Measurements from ENCODE around the gene RASGRF2.
"Not testable (repeated sequence)": the region's sequence is repeated elsewhere in the genome, so short reads cannot be mapped to it uniquely, and the experiment has no call there.

The RASGRF2 gene

DNA sequence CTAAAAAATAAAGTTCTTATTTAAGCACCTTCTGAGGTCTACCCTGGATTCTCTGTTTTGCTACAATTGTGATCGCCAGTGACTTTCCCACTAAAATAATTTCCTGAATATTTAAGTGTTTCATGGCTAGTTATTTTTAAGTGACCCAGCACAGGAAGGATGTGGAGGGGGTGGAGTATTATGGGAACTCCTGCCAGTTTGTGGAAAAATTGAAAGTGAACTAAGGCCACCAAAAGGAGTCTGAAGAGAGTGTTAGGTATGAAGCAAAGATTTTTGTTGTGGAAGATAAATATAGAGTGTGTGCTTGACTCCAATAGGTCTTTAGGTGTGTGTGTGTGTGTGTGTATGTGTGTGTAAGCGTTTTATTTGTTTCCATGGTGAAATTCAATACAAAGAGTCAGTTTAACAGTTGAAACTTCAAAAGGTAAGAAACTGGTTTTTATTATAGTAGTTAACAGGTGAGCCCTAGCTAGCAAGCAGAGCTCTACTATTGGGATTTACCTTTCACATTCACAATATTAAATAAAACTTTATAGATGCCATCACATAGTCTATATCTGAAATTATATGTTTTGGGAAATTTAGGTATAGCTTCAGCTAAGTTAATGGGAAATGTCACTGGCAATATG, 25.6 kb downstream of the RASGRF2 start:
- no peak for DNase-seq (ENCODE audit: low read depth in 3 of 3)

DNA sequence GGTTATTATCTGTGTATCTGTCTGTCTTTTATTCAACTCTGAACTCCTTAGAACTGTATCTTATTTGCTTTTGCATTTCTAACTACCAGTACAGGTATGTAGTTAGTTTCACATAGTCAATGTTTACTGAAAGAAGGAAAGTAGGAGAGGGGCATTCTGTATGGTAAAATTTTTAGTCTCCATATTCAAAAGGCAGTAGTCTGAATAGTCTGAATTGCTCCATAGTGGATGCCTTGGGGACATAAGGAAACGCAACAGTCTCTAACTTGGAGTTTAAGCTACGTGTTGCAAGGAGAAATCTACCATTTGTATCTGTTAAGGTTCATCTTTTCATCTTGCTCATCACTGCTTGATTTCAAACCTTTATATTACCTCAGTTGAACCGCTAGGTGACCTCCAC, 26.2 kb downstream of the RASGRF2 start:
- no peak for DNase-seq (ENCODE audit: low read depth in 3 of 3)

DNA sequence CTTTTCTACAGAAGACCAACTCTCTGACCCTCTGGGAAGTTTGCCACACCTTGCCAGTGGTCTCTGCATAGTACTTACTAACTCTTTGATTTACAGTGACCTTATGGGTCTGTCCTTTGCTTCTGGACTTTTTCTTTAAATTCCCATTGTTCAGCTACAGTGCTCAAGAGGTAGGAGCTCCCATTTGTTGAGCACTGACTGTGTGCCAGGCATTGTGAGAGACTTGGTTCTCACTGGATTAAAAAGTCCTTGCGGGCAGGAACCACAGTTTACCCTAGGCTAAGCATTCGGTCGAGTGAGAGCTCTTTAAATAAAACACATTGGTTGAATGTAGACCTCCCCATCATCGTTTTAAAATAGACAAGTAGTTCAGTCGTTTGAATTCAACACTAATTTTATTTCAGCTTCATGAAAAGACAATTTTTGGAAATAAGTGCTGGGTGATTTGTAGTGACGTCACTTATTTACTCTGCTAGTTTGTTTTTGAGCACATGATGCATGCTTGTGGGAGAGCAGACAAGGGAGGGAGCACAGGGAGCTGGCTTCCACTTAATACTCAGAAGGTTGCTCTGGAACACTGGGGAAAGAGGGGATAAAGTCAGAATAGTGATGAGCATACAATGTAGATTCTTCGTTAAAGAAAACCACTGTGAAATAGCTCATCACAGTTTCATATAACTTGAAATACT, 27.1 kb downstream of the RASGRF2 start:
- DNase-seq (ENCODE audit: low read depth in 3 of 3), result no peak

DNA sequence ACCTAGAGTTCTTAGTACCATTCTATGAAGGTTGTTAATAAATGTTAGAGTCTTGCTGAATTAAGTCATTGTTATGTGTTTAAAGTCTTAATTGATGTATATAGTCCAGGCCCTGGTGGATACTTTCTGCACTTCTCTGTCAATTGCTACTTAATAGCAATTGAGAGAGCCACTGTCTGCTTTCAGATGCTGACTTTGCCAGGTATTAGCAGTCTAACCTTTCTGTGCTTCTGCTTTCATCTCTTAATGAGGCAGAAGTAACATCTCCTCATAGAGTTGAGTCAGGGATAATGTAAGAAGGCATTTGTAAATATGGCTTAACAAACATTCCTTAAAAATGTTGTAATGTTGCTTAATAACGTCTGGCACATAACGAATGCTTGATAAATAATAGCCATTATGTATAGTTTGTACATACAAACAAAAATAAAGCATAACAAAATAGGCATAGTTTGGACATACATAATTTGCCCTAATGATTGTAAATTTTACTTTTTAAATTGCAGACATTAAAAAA, 28.3 kb downstream of the RASGRF2 start:
- no peak for DNase-seq (ENCODE audit: low read depth in 3 of 3)

DNA sequence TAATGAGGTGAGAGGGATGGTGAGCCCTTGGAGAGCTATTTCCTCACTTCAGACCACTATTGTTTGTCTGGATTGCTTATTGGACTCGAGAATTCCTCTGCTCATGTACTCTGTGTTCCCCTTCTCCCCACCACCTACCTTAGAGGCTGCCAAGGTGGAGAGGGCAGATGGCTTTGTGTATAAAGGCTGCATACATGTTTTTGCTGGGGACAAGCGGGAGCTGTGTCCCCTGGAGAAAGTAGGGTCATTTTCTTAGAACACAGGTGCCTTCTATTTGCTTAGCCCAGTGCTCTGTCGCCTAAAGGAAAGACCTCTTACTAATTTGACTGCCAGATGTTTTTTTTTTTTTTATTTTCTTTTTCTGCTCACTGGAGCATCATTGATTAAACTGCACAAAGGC, 29.7 kb downstream of the RASGRF2 start:
- no peak for DNase-seq (ENCODE audit: low read depth in 3 of 3)

DNA sequence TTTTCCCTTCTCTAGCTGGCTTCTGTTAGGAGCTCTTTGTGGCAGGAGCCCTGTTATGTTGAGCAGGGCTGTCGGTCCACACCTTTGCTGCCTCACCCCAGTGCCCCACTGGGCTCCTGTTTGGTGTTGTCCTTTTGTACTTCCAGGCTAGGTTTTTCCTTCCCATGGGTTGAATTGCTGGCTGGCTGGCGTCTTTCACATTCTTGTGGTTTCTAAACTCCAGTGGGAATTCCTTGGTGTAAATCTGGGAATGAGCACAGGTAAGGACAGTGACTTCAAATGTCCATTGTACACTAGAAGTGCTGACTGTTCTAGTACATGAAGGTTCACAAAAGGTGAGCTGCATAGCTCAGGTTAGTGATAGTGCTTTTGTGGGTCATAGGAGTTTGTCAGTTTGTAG, 30.4 kb downstream of the RASGRF2 start:
- DNase-seq (ENCODE audit: low read depth in 3 of 3), result no peak

DNA sequence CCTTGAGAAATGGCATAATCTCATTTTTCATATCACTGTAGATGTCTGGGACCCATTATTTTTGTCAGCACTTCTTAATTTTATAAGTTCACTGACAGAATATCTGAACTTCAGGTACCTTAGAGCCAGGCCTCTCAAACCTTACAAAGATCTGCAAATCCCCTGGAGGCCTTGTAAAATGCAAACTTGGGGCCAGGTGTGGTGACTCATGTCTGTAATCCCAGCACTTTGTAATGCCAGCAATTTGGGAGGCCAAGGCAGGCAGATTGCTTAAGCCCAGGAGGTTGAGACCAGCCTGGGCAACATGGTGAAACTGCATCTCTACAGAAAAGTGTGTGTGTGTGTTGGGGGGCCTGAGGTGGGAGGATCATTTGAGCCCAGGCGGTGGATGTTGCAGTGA, 30.8 kb downstream of the RASGRF2 start:
- no peak for DNase-seq (ENCODE audit: low read depth in 3 of 3)

DNA sequence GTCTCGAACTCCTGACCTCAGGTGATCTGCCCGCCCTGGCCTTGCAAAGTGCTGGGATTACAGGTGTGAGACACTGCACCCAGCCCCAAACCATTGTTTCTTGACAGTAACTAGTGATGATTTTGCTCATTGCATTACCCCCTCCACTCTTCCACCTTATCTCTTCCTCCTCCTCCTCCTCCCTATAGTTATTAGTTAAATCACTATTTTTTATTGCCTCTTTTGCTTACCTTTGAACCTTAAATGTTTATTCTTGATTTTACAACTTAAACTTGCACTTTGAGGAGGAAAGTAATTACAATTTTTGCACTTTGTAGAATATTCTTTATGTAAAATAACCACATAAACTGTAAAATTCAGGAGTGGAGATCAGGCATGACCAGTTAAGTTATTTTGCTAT, 35.7 kb downstream of the RASGRF2 start:
- no peak for DNase-seq (ENCODE audit: low read depth in 3 of 3)

DNA sequence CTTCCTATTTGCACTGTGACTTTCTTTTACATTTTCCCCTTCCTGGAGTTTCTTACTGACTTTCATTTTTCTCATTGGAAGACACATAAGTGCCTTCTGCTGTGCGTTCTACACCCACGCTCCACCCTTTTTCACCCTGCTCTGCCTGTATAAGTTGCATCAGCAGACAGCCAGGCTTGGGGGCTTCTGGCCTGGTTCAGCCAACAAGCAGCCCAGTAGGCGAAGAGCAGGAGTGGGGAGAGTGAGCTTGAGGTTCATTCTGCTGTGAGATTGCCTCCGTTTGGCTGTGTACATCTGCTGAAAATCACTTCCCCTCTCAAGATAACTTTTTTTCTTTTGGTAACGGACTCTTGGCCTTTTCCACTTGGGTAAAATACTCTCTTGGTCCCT, 38.4 kb downstream of the RASGRF2 start:
- no peak for DNase-seq (ENCODE audit: low read depth in 3 of 3)

DNA sequence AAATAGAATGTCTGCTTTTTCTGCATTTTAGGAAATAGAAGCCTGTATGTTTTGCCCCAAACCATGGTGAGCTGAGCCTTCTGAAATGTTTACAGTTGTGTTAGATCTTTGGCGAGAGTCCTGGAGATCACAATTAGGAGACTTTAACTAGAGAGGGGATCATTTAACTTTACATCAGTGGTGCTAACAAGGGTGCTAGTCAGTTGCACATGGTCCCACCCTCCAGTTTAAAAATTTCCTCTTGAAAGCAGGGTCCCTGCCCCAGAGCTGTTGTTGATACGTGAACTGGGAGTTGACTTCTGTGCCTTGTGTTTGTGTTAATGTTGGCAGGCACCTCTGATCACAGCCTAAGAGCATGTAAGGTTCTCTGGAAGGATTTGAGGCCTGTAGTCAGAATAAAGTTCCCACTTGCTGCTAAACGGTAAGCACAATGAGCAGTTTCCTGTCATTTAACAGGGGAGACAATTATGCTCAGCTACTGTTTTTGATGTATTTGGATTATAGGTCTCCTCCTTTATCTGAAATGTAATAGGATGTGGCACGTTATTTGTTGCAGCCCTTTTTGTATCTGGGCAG, 43.7 kb downstream of the RASGRF2 start:
- no peak for DNase-seq (ENCODE audit: low read depth in 3 of 3)

DNA sequence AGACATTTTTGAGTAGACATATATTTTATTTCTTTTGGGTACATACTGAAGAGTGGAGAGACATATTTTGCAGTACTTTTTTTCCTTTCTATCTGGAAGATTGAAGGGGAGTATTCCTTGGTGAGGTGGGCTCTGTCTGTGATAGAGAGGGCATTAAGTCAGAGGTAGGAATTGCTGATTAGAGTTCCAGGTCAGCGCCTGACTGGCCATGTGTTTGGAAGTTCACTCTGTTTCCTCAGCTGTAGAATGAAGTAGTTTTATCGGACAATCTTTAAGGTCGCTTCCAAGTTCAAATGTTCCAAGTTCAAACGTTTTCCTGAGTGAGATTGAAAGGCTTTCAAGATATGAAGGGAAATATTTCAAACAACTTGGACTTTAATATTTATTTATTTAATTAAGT, 45.5 kb downstream of the RASGRF2 start:
- DNase-seq (ENCODE audit: low read depth in 3 of 3), result no peak

DNA sequence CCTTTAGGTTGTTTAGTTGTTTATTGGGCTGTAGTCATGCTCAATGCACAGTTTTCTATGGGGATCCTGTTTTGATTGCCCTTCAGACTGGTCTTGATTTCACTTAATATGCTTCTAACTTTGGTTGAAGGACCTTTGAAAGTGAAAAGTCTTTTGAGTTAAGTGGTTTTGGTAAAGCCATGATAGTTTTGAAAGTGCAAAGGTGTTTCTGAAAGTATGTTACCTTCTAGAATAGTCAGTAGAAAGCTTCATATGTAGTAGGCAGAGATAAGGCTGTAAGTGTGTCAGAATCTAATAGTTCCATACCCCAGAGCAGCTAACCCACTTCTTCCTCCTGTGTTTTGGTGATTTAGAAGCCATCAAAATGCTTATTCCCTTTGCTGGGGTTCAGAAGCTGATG, 46.1 kb downstream of the RASGRF2 start:
- no peak for DNase-seq (ENCODE audit: low read depth in 3 of 3)

DNA sequence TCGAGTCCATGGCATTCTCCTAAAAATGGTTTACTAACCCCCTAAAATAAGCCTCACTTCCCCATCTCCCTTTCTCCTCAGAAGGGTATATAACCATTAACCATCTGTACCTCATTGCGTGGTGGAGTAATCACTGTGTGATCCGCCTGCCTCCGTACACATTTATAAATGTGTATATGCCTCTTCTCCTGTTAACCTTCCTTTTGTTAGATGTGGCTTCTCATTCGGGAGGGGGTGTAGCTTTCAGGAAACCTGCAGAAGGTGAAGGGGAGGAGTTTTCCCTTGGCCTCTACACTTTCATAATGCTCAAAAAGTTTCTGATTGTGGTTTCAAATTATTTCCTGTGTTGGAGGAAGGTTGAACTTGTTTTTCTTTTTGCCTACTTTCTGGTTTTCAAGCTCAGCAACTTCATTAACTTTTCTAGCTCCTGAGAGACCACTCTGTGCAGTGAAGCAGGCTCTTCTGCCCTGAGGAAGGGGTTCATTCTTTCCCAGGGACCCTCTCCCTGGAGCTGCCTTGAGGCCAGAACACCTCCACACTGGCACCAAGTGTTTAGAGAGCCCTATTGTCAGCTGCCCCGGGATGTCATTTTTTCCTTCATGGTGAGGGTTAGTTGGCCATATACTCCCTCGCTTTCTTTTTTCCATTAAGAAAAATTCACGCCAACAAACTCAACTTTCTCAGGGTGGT, 46.9 kb downstream of the RASGRF2 start:
- DNase-seq (ENCODE audit: low read depth in 3 of 3), result peak in 2 of 3 donors; percentile 40 to 55

DNA sequence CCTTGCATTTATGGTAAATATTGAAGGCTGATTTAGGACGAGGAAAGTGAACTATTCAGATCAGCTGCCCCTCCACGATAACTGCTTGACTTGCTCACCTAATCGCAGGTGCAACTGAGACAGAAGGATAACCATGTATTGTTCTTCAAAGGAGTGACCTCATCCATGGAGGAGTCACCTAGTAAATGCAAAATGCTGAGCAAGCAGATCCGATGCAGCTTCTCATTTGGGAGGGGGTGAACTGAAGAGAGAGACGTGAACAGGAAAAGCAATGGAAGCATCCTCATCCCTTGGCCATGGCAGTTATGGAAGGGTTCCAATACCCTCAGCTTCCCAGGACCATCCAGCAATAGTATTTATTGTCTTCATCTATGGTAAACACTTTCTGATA, 47.5 kb downstream of the RASGRF2 start:
- DNase-seq (ENCODE audit: low read depth in 3 of 3), result no peak

DNA sequence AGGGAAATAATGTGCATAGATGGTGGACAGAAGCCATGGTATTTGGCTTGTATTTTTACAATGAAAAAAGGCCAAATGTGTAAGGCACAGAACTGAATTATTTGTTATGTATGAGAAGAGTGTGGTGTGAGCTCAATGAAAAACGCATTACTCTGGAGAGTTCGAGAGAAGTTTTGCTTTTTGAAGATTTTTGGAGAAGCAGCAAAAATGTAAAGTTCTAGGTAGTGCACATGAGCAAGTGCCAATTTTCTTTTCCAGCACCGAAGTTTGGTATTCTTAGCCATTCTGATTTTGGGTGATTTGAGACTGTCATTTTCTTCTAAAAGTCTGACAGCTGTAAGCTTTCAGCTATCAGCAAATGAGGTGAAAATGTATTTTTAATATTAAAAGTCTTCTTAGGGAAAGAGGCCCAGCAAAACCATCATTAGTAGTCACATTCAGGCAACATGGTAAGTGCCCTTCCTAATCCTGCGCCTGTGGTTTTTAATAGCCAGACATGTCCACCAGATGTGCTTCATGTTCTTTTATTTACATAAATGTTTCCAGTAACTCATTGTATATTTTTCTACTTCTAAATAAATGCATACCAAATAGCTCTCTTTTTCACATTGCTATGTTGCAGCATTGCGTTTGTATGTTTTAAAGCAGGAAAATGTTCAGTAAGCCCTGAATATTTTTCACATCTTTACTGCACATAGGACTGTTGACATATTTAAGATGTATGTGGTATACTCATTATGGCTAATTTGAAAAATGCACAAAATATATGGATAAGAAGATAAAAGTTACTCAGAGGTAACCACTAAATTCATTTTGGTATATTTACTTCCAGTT, 50.4 kb downstream of the RASGRF2 start:
- DNase-seq (ENCODE audit: low read depth in 3 of 3), result no peak

DNA sequence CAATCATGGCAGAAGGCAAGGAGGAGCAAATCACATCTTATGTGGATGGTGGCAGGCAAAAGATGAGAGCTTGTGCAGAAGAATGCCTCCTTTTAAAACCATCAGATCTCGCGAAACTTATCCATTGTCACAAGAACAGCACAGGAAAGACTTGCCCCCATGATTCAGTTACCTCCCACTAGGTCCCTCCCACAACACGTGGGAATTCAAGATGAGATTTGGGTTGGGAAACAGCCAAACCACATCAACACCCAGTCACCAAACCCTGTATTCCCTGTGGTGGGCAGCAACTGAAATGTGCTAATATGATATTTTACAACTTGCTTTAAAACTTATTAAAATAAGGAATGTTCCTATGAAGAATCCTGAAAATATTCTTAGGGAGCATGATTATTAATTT, 54.2 kb downstream of the RASGRF2 start:
- DNase-seq (ENCODE audit: low read depth in 3 of 3), result no peak

DNA sequence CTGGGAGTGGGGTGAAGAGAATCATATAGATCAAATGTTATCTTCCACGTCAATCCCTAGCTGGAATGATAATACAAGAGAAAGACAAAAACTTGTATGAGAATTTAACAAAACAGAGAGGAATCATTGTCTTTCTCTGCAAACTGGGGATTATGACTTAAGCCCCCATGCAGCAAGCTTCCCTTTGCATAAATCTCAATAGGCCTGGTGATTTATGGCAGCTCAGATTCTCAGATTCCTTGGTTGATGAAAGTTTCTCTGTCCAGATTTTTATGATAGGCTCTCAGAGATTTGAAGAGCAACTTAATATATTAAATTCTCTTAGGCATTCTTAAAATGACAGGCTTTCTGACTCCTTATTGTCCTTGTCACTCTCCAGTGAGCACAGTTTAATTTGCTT, 56.0 kb downstream of the RASGRF2 start:
- DNase-seq (ENCODE audit: low read depth in 3 of 3), result no peak

DNA sequence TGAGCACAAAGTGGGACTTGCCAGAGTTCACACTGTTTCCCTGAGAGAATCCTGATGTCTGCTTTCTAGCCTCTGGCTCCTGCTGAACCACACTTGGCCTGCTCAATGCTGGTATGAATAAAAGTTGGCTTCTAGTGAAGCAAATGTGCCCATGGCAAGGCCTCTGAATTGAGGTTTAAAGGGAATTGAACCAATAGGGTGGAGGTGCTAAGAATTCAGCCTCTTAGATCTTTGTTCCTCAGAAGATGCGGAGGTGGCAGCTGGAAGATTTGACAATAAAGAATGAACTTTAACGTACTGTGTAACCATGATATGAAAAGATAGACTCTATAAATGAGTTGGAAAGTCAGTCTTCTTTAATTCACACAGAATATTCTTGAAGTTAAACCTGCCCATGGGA, 57.2 kb downstream of the RASGRF2 start:
- DNase-seq (ENCODE audit: low read depth in 3 of 3), result no peak

DNA sequence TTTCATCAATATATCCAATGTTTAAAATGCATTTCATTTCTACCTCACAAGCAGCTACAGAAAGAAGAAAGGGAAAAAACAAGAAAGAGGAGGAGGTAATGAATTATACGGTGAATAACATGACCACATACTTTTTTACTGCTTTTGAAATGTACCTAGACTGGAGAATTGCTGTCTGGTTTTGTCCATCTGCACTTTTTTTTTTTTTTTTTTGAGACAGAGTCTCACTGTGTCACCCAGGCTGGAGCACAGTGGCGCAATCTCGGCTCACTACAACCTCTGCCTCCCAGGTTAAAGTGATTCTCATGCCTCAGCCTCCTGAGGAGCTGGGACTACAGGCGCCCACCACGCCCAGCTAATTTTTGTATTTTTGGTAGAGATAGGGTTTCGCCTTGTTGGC, 58.4 kb downstream of the RASGRF2 start:
- not testable (repeated sequence) for DNase-seq (ENCODE audit: low read depth in 3 of 3)

DNA sequence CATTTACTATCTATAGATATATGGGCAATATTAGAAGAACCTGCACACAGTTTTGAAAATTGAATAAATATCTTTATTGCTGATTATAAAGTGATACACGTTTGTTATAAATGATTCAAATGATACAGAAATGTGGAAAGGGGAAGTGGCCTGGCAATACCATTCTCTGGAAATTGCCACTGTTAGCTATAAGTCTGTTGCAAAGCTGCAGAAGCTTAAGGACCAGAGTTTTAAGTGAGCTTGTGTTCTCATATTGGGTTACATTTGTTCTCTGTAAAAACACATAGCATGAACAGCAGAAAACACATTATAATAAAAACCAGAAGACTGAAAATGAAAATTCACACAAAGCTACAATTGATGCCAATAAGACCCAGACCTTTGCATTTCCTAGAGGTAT, 59.6 kb downstream of the RASGRF2 start:
- DNase-seq (ENCODE audit: low read depth in 3 of 3), result no peak

DNA sequence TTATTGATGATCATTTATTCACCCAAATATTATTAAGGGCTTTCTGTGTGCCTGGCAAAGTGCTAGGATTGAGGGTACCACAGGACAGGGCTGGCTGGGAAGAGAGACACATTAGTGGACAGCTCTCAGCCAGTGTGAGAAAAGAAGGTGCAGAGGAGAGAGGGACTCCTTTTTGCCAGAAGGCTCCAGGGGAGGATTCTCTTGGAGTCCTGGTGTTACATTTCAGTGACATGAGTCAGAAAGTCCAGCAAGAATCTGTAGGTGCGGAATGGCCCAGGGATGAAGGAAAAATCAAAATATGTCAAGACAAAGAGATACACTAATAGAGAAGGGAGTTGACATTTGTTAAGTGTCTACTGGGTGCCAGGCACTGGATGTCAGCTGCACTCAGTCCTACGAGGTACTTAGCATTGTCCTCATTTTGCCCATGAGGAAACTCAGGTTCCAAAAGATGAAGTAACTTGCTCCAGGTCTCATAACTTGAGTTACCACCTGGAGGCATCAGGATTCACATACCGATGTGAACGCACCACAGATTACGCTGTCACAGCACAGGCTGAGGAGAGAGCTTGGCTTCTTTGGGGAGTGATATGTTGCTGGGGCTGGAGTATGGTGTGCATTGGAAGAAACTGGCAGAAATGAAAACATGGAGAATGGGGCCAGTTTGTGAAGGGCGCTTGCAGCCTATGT, 60.5 kb downstream of the RASGRF2 start:
- no peak for DNase-seq (ENCODE audit: low read depth in 3 of 3)

Data from stimulated activated CD4-positive, alpha-beta T cell treated with anti-CD3 and anti-CD28 coated beads, TNF-alpha, amount 100 ng/mL, for 48 hours (primary cell).